Activated effector memory CD4-positive, alpha-beta T cell treated with Interleukin-2 at 50 U/mL for 16 hours (primary cell): ENCODE results near the gene GPBP1.
"Not testable (repeated sequence)": the region's sequence is repeated elsewhere in the genome, so short reads cannot be mapped to it uniquely, and the experiment has no call there.

Experiments used
- DNase-seq: peaks from one replicate; pipeline ENCODE4 v3.0.0-alpha.2; 2020

GPBP1 gene

GRCh38 chr5:57178238-57178637 is 4.4 kb downstream of the GPBP1 start:
- not testable (repeated sequence) for DNase-seq

- no peak for DNase-seq
These were observed 5.7 kb downstream of the GPBP1 start for GRCh38 chr5:57179262-57180200.

DNA sequence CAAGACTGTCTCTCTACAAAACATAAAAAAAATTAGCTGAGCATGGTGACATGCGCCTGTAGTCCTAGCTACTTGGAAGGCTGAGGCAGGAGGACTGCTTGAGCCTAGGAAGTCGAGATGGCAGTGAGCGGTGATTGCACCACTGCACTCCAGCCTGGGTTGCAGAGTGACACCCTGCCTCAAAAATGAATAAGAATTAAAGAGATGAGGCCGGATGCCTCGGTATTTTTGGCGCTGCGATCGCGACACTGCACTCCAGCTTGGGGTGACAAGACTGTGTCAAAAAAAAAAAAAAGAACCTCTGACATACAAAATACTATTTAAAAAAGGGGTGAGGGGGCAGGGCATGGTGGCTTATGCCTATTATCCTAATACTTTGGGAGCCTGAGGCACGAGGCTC is 7.3 kb downstream of the GPBP1 start:
- no peak for DNase-seq

DNA sequence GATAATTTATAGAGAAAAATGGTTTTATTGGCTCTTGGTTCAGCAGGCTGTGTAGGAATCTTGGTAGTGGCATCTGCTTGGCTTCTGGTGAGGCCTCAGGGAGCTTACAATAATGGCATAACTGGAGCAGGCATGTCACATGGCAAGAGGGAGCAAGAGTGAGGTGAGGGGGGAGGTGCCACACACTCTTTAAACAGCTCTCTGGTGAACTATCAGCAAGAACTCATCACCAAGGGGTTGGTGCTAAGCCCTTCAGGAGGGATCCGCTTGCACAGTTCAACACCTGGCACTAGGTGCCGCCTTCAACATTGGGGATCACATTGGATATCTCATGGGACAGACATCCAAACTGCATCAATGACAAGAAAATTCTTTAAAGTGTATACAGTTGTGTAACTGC is 10.5 kb downstream of the GPBP1 start:
- DNase-seq, result no peak

DNA sequence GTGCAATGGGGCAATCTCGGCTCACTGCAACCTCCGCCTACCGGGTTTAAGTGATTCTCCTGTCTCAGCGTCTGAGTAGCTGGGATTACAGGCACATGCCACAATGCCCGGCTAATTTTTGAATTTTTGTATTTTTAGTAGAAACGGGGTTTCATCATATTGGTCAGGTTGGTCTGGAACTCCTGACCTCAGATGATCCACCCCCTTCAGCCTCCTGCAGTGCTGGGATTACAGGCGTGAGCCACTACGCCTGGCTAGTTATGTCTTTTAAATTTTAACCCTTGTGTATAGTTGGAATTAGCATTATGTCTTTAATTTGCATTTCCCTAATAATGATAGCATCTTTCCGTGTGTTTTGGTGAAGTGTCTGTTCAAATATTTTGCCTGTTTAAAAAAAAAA is 11.5 kb downstream of the GPBP1 start:
- no peak for DNase-seq

GRCh38 chr5:57186194-57186593 is 12.3 kb downstream of the GPBP1 start:
- DNase-seq, result no peak

GRCh38 chr5:57187977-57188376 is 14.1 kb downstream of the GPBP1 start:
- not testable (repeated sequence) for DNase-seq

DNA sequence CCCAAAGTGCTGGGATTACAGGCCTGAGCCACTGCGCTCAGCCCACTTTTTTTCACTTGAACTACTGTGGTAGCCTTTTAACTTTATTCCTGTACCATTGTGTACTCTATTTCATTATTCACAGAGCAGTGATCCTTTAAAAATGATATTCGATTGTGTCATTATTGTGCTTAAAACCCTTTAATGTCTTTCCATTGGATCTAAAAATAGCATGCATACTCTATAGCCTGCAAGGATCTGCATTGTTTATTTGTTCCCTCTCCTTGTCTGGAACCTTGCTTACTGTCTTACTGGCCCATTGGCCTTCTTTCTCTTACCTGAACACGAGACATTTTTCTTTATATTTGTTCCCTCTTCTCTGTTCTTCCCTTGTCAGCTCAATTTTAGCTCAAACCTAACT is 15.7 kb downstream of the GPBP1 start:
- DNase-seq, result no peak

GRCh38 chr5:57190593-57190992 is 16.7 kb downstream of the GPBP1 start:
- no peak for DNase-seq

- DNase-seq, result no peak
These were observed 17.3 kb downstream of the GPBP1 start for GRCh38 chr5:57191163-57191562.

DNA sequence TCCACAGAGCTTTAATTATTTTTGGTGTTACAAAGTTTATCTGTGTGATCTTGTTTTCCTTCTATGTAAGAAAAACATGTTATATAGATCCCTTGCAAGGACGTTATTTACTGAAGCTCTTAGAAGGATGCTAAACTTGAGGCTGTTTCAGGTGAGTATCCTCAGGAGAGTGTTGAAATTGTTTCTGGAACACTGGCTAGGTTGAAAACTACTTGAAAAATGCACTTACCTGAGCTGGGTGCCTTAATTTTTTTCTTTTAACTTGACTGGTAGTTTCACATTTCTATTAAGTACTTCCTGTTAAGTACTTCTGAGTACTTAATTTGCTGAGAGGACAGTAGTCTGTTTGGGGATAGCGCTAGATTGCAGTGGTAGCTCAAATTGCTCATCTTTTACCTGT is 18.1 kb downstream of the GPBP1 start:
- no peak for DNase-seq

DNA sequence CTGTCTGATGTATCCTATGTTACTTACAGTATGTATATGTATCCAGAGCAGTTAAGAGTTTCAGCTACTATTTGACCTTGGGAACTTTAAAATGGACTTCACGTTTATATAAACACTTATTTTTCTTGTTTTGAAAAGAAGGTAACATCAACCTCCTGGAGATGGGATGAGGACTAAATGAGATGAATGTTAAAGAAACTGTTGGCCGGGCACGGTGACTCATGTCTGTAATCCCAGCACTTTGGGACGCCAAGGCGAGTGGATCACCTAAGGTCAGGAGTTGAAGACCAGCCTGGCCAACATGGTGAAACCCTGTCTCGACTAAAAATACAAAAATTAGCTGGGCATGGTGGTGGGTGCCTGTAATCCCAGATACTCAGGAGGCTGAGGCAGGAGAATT is 19.0 kb downstream of the GPBP1 start:
- not testable (repeated sequence) for DNase-seq

DNA sequence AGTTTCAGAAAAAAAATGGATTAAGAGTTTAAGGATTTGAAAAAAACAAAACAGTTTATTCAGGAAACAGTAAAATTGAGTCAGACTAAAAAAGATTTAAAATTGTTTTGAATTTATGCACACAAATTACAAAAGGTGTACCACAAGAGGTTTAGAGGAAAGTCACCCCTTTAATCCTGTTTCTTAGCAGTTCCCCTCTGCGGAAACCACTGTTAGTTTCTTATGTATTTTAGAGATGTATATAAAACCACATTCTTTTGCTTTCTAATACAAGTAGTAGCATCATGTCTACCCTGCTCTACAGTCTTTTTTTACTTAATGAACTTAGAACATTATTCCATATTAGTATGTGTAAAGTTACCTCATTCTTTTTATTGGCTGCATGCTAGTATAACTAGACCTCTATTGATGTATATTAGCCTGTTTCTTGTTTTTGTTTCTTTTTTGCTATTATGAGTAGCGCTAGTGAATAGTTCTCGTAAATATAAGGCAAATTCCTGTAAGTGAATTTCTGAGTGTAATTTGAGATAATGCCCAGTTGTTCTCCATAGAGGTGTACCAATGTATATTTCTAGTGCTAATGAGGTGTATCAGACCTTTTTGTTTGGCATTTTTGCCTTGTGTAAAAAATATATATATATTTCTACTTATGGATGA is 20.0 kb downstream of the GPBP1 start:
- no peak for DNase-seq

- DNase-seq, result no peak
These were observed 20.8 kb downstream of the GPBP1 start for GRCh38 chr5:57194653-57195052.

GRCh38 chr5:57195060-57195459 is 21.2 kb downstream of the GPBP1 start:
- DNase-seq, result no peak

DNA sequence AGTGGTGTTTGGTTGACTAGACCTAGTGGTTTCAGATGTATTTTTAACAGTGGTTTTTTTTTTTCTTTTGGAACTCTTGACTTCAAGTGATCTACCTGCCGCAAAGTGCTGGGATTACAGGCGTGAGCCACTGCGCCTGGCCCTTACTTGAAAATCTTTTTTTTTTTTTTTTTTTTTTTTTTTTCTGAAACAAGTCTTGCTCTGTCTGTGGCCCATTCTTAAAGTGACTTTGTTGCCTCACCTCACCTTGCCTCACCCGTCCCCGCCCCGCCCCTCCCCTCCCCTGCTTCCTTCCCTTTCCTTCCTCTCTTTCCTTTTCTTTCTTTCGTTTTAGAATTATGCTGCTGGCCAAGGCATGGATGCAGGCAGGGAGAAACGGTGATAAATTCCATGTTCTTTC is 26.0 kb downstream of the GPBP1 start:
- DNase-seq, result no peak

- no peak for DNase-seq
These were observed 29.0 kb downstream of the GPBP1 start for GRCh38 chr5:57202811-57203210.

DNA sequence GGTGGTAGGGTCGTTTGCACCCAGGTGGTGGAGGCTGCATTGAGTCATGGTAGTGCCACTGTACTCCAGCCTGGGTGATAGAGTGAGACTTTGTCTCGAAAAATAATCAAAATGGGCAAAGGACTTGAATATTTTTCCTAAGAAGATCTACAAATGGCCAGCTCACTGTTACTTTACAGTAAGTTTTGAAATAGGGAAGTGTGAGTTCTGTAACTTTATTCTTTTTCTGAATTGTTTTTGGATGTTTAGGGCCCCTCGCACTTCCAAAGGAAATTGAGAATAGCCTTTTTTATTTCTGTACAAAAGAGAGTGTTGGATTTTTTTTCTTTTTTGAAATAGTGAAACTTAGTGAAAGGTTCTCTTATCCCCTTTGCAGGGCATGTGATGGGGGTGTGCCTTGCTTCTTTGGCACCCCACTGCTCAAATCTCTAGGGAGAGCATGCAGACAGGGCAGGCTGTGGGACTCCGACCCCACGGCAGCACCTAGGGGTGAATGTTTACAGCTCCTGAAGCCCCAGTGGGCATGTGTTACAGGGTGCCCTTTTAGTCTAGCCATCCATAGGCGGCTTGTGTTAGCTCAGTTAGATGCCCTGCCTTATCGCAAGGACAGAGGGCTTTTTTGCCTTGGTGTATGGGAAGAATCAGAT is 33.3 kb downstream of the GPBP1 start:
- no peak for DNase-seq

DNA sequence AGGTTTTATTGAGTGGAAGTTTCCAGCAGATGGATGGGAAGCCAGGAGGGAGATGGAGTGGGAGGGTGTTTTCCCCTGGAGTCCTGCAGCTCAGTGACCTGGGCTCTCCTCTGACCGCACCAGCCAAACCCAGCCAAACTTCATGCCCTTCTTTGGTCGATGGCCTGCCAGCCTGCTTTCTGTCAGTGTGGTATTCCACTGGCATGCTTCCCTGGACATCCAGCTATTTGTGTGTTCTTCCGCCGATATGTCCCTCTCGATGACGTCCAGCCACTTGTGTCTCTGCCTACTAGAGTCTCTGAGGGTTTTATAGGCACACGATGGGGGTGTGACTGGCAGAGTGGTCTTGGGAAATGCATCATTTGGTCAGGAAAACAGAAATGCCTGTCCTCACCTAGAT is 33.8 kb downstream of the GPBP1 start:
- DNase-seq, result no peak

DNA sequence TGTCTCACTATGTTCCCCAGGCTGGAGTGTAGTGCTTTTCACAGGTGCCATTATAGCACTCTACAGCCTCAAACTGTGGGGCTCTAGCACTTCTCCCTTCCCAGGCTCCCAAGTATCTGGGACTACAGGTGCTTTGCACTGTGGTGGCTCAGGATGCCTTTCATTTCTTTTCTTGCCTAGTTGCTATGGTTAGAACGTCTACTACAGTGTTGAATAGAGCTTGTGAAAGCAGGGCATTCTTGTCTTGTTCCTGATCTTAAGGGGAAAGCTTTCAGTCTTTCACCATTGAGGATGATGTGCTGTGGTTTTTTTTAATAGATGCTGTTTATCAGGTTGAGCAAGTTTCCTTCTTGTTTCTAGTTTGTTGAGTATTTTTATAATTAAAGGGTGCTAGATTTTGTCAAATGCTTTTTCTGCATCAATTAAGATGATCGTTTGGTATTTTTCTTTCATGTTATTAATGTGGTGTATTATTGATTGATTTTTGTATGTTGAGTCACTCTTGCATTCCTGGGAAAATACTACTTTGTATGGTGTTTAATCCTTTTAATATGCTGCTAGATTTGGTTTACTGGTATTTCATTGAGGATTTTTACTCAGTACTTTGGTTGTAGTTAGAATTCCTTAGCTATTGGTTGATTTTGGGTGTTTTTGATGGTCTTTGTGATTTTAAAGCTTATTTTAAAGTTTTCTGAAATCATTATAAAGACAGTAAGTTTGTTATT is 35.6 kb downstream of the GPBP1 start:
- DNase-seq, result no peak

DNA sequence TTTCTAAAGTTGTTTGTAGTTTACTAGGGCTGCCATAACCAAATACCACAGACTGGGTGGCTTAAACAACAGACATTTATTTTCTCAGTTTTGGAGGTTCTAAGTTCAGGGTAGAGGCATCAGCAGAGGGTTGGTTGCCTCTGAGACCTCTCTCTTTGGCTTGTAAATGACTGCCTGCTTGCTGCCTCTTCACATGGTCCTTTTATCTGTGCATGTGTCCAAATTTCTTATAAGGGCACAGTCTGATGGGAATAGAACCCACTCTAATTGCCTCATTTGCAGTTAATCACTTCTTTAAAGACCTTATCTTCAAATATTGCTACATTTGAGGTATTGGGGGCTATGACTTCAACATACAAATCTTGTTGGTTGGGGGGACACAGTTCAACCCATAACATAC is 36.8 kb downstream of the GPBP1 start:
- no peak for DNase-seq

DNA sequence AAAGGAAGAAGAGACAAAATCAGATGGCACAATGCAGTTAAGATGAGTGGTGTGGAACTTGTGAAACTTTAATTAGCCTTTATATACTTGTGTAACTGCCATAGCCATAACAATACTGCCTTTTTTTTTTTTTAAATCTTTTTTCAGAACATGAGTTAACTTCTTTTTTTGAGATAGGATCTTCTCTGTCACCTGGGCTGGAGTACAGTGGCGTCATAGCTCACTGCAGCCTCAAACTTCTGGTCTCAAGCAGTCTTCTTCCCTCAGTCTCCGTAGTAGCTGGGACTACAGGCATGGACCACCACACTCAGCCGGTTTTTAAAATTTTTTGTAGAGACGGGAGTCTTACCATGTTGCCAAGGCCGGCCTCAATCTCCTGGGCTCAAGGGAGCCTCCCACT is 37.2 kb downstream of the GPBP1 start:
- DNase-seq, result no peak

- DNase-seq, result no peak
These were observed 41.9 kb downstream of the GPBP1 start for GRCh38 chr5:57215629-57216195.
